ENCODE data around the gene SPATS2.

GRCh38 chr12:49415521-49415970, 48.3 kb downstream of the SPATS2 start:
- TF ChIP-seq YY1 (IDR thresholded peaks at IDR 0.05; ENCODE audit: insufficient read depth, insufficient read length) (no peak), SUZ12 (IDR thresholded peaks at IDR 0.05; ENCODE audit: extremely low read depth, insufficient read depth, insufficient read length) (no peak), ZNF274 (IDR thresholded peaks at IDR 0.05; ENCODE audit: low read depth, low read length) (no peak)
